Measurements from ENCODE around the gene BRIP1.

- TF ChIP-seq POLR2A (IDR thresholded peaks at IDR 0.05) (no peak), CTCF (IDR thresholded peaks at IDR 0.05) (no peak), POLR2AphosphoS5 (IDR thresholded peaks at IDR 0.05) (no peak), EP300 (IDR thresholded peaks at IDR 0.05) (no peak)
Observed at GRCh38 chr17:61904094-61904710, 40.9 kb upstream of the BRIP1 start.

Data from stomach (tissue), 4 donors.